Measurements from ENCODE around the gene FN1. TPM values are rescaled to one million over a fixed set of nuclear protein-coding genes. Genes with fewer than 3 reads are reported as not detected.

Gene FN1
- total and polyA plus RNA-seq, 2 of the 8 experiments (the other 6 are each of a cell fraction or from before 2014, with no cell fraction given), result 42.9 to 109 TPM

GRCh38 chr2:215429424-215429823 is 6.4 kb downstream of the FN1 start:
- 96% methylated on average over 1 of the region's 1 CpG; no CpG with 5 or more reads in 1 of the 2 experiments for WGBS, 2 experiments (ENCODE audit: extremely low coverage in 1 of 2, insufficient coverage in 1 of 2, insufficient read length in 1 of 2, insufficient replicate concordance in 2 of 2, low coverage in 1 of 2, low lambda C conversion rate in 2 of 2, missing lambda C conversion rate in 1 of 2)
- Histone ChIP-seq H2BK5ac (ENCODE audit: low read depth, low read length) (no peak overlapping the region), H4K5ac (ENCODE audit: insufficient read length, low read depth, low read length) (no peak overlapping the region), H4K20me1 (replicated peaks in 1 of 2; ENCODE audit: control insufficient read depth in 1 of 2, insufficient read depth in 2 of 2, low read length in 2 of 2) (no peaks in the 10 kb centered on the region), H3K23me2 (ENCODE audit: low read depth, low read length) (no peaks in the 10 kb centered on the region), H2BK12ac (ENCODE audit: low read depth, low read length) (no peak overlapping the region), H3K9me3 (ENCODE audit: insufficient read depth in 2 of 2, low read depth in 1 of 2, low read length in 1 of 2) (no peaks in the 10 kb centered on the region), H3K79me1 (ENCODE audit: low read depth, low read length) (no peaks in the 10 kb centered on the region), H4K8ac (ENCODE audit: extremely low read depth, insufficient read depth, low read length) (no peak overlapping the region), H3K4me2 (ENCODE audit: insufficient read depth in 1 of 2, low read depth in 2 of 2, low read length in 2 of 2) (no peak overlapping the region), H2BK15ac (ENCODE audit: low read length) (no peak overlapping the region), H3K79me2 (ENCODE audit: control insufficient read depth in 1 of 2, insufficient read depth in 2 of 2, low read length in 2 of 2) (no peaks in the 10 kb centered on the region), H2BK120ac (replicated peaks; ENCODE audit: low read depth, low read length) (no peak overlapping the region), H3K27ac (ENCODE audit: low read depth, low read length) (no peak overlapping the region), H3K27me3 (replicated peaks in 1 of 4; ENCODE audit: control insufficient read depth in 3 of 4, extremely low read depth in 1 of 4, insufficient read depth in 3 of 4, low read length in 3 of 4) (no peaks in the 10 kb centered on the region), H3K14ac (ENCODE audit: insufficient read length) (no peak overlapping the region), H3K56ac (replicated peaks; ENCODE audit: insufficient read length, low read depth, low read length) (no peak overlapping the region), H4K91ac (replicated peaks; ENCODE audit: insufficient read length, low read length) (no peak overlapping the region), H3K4me3 (ENCODE audit: extremely low read depth in 1 of 4, insufficient read depth in 2 of 4, low read depth in 3 of 4, low read length in 4 of 4) (no peak overlapping the region), H2AFZ (ENCODE audit: low read length) (no peak overlapping the region), H3K23ac (ENCODE audit: insufficient read length) (no peak overlapping the region), H3K4ac (replicated peaks; ENCODE audit: insufficient read length, low read depth, low read length) (no peak overlapping the region), H3K18ac (ENCODE audit: extremely low read depth, low read length) (no peak overlapping the region), H2AK5ac (ENCODE audit: low read depth, low read length) (no peak overlapping the region), H3K9ac (replicated peaks in 1 of 4; ENCODE audit: extremely low read depth in 1 of 4, low read depth in 3 of 4, low read length in 3 of 4) (no peak overlapping the region), H3K36me3 (ENCODE audit: control insufficient read depth in 2 of 4, insufficient read depth in 4 of 4, low read length in 3 of 4) (peaks cover 0 to 26% (median 1%) of the 10 kb centered on the region in 4 experiments; a peak in 6 of 8 replicates), H3K4me1 (replicated peaks in 1 of 4; ENCODE audit: control insufficient read depth in 3 of 4, insufficient read depth in 4 of 4, low read length in 3 of 4) (no peaks in the 10 kb centered on the region), H2BK20ac (ENCODE audit: low read length) (no peak overlapping the region)
- FAIRE-seq (no peak), DNase-seq (ENCODE audit: low read depth in 1 of 2, low spot score in 2 of 2) (no peak)
- ChIA-PET CTCF (ENCODE audit: partially characterized antibody) (interaction anchor here (0.6 to 1.1 kb wide), 2 partner anchors 40 to 485 kb away, joined by 4 read pairs; no protein-coding TSS in a partner anchor), POLR2A (ENCODE audit: partially characterized antibody) (no interaction called here)
- TF ChIP-seq ASH2L (IDR thresholded peaks at IDR 0.05; ENCODE audit: low read length) (no peak), TEAD4 (IDR thresholded peaks at IDR 0.05; ENCODE audit: low read depth, low read length) (no peak), BACH1 (IDR thresholded peaks at IDR 0.05; ENCODE audit: low read length) (no peak), USF2 (IDR thresholded peaks at IDR 0.05; ENCODE audit: low read length) (no peak), ATF2 (IDR thresholded peaks at IDR 0.05; ENCODE audit: low read length) (no peak), EP300 (IDR thresholded peaks at IDR 0.05; ENCODE audit: borderline replicate concordance in 1 of 2, low read depth in 2 of 2, low read length in 2 of 2) (no peak), RNF2 (IDR thresholded peaks at IDR 0.05; ENCODE audit: borderline replicate concordance, low read depth, low read length, missing control alignments, poor library complexity, severe bottlenecking) (no peak), MAX (IDR thresholded peaks at IDR 0.05) (no peak)
